GM21786 (cell line): ENCODE results near the gene PTPN12.
"Not testable (repeated sequence)": the region's sequence is repeated elsewhere in the genome, so short reads cannot be mapped to it uniquely, and the experiment has no call there.

Experiments used
- ATAC-seq: cut with Tn5 transposase; IDR thresholded peaks from one replicate; pipeline ENCODE4 v1.9.1; 2021; ENCODE audit not compliant: unreplicated experiment

PTPN12 gene

GRCh38 chr7:77537136-77537777 is at the start of gene PTPN12:
TSS of gene PTPN12 (plus strand) at chr7:77537295. CDS start at chr7:77537547, 252 bp downstream.
- peak; percentile 18 for ATAC-seq

GRCh38 chr7:77488986-77489385 is 48.1 kb upstream of the PTPN12 start:
- no peak for ATAC-seq

GRCh38 chr7:77497079-77497478 is 40.0 kb upstream of the PTPN12 start:
- ATAC-seq = no peak

- ATAC-seq = no peak
Observed at GRCh38 chr7:77498659-77499379, 38.3 kb upstream of the PTPN12 start.

GRCh38 chr7:77501192-77501515 is 35.9 kb upstream of the PTPN12 start:
- ATAC-seq = no peak

GRCh38 chr7:77504951-77505350 is 32.1 kb upstream of the PTPN12 start:
- ATAC-seq = no peak

- ATAC-seq = no peak
Observed at GRCh38 chr7:77506899-77507298, 30.2 kb upstream of the PTPN12 start.

GRCh38 chr7:77513002-77513670 is 24.0 kb upstream of the PTPN12 start:
- not testable (repeated sequence) for ATAC-seq

GRCh38 chr7:77516085-77516484 is 21.0 kb upstream of the PTPN12 start:
- no peak for ATAC-seq

GRCh38 chr7:77520261-77520660 is 16.8 kb upstream of the PTPN12 start:
- no peak for ATAC-seq

GRCh38 chr7:77521537-77521936 is 15.6 kb upstream of the PTPN12 start:
- not testable (repeated sequence) for ATAC-seq

GRCh38 chr7:77524731-77525130 is 12.4 kb upstream of the PTPN12 start:
- ATAC-seq = no peak

- no peak for ATAC-seq
Observed at GRCh38 chr7:77525231-77525630, 11.9 kb upstream of the PTPN12 start.

- no peak for ATAC-seq
Observed at GRCh38 chr7:77528368-77528767, 8.7 kb upstream of the PTPN12 start.

- ATAC-seq = no peak
Observed at GRCh38 chr7:77529279-77529678, 7.8 kb upstream of the PTPN12 start.

- peak; percentile 55 for ATAC-seq
Observed at GRCh38 chr7:77531038-77531437, 6.1 kb upstream of the PTPN12 start.

- no peak for ATAC-seq
Observed at GRCh38 chr7:77532247-77532646, 4.8 kb upstream of the PTPN12 start.

GRCh38 chr7:77532732-77533131 is 4.4 kb upstream of the PTPN12 start:
- ATAC-seq = not testable (repeated sequence)

- not testable (repeated sequence) for ATAC-seq
Observed at GRCh38 chr7:77534046-77534445, 3.0 kb upstream of the PTPN12 start.

GRCh38 chr7:77536017-77536412 is 1.1 kb upstream of the PTPN12 start:
- ATAC-seq = no peak

- peak; percentile 93 for ATAC-seq
Observed at GRCh38 chr7:77536413-77537135, 521 bp upstream of the PTPN12 start.
